Astrocyte of the cerebellum (primary cell): ENCODE results near the gene MKS1.

Source experiments
- DNase-seq: peaks from one replicate; pipeline ENCODE4 v3.0.0-alpha.2; 2011; ENCODE audit warnings: low read depth
- H3K4me3 ChIP-seq: 2 replicates; pipeline ENCODE4 v1.5.1; 2011; ENCODE audit warnings: mild to moderate bottlenecking, low read depth, low read length, moderate library complexity
- in situ Hi-C: cut with HindIII; loops from 2 replicates; pipeline ENCODE4 v1.10.0; 2017; ENCODE audit warnings: low sequenced_read_pairs
- TF ChIP-seq, protein P1 (sequence below): IDR thresholded peaks from 2 replicates; pipeline ENCODE4 v1.5.1; 2012; ENCODE audit warnings: low read length, low read depth, moderate library complexity, mild to moderate bottlenecking; ENCODE audit errors: missing control alignments

MKS1 gene

GRCh38 chr17:58219007-58219788 is at the start of gene MKS1:
MKS1 (minus strand) TSS chr17:58219255; CDS start chr17:58219230, 25 bp downstream.
- in situ Hi-C loops: no loop called here
- peak; percentile 73 for DNase-seq
- peak within 1 kb of the TSS; percentile 79 for H3K4me3 ChIP-seq
- TF ChIP-seq, protein P1, sequence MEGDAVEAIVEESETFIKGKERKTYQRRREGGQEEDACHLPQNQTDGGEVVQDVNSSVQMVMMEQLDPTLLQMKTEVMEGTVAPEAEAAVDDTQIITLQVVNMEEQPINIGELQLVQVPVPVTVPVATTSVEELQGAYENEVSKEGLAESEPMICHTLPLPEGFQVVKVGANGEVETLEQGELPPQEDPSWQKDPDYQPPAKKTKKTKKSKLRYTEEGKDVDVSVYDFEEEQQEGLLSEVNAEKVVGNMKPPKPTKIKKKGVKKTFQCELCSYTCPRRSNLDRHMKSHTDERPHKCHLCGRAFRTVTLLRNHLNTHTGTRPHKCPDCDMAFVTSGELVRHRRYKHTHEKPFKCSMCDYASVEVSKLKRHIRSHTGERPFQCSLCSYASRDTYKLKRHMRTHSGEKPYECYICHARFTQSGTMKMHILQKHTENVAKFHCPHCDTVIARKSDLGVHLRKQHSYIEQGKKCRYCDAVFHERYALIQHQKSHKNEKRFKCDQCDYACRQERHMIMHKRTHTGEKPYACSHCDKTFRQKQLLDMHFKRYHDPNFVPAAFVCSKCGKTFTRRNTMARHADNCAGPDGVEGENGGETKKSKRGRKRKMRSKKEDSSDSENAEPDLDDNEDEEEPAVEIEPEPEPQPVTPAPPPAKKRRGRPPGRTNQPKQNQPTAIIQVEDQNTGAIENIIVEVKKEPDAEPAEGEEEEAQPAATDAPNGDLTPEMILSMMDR: peak; percentile 56

DNA sequence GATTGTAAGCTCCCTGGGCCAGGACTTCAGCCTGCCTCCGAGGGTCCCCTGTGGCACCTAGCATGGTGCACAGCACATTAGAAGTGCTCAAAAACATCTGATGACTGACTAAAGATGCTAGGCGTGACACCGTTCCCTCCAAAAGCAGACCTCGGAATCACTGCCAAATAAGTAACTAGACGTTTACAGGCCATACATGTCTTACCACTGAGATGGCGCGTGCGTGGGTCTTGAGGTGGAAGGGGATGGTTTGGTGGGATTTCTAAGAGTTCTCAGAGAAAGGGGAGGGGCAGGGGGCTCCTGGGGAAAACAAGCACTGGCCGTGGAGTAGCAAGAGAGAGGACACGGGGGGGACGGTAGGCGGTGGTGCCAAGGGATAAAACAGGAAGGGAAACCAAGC is 49.3 kb upstream of the MKS1 start:
- H3K4me3 ChIP-seq: no peak overlapping the region
- in situ Hi-C loops: no loop called here
- no peak for DNase-seq
- TF ChIP-seq, protein P1: no peak

GRCh38 chr17:58267347-58268324 is 48.6 kb upstream of the MKS1 start:
- no peak for DNase-seq
- TF ChIP-seq, protein P1: no peak
- no peak overlapping the region for H3K4me3 ChIP-seq
- in situ Hi-C loops: no loop called here

- TF ChIP-seq, protein P1: no peak
- DNase-seq: no peak
- no peak overlapping the region for H3K4me3 ChIP-seq
- in situ Hi-C loops: no loop called here
Observed at GRCh38 chr17:58265902-58266875, 47.1 kb upstream of the MKS1 start.

DNA sequence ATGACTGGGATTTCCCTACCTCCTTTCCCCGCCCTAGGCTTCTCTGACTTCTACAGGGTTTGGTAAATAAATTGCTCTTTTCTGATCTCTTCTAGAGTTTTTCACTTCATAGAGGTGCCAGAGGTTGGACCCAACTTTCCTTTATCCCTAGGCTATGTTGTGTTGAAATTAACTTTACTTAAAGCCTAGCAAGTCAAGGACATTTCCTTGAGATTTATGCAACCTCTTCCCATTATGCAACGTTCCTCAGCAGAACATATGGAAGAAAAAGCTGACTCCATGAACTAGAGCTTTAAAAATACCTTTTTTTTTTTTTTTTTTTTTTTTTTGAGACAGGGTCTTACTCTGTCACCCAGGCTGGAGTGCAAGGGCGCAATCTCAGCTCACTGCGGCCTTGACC is 46.2 kb upstream of the MKS1 start:
- DNase-seq: no peak
- no peak overlapping the region for H3K4me3 ChIP-seq
- TF ChIP-seq, protein P1: no peak
- in situ Hi-C loops: no loop called here
